Panc1 (cell line): Measurements from ENCODE around the gene TFCP2L1. TPM values are rescaled to one million over a fixed set of nuclear protein-coding genes. Genes with fewer than 3 reads are reported as not detected.

ENCODE experiments used
- ATAC-seq: fragments of 200-7000 bp; cut with Tn5 transposase; 2 replicates; pipeline ENCODE4 v1.9.1; 2020; ENCODE audit warnings: mild to moderate bottlenecking, moderate library complexity
- BruUV-seq: library from RNA; stranded (reverse); fragments of 400-500 nt; replicated peaks from 2 replicates; lab custom pipeline; 2021; lab: Mats Ljungman, UMichigan
- CTCF ChIA-PET: fragments of 300-600 bp; sonication (Branson Sonifier 250); formaldehyde crosslinking; loops from one replicate; lab custom pipeline; 2022; ENCODE audit warnings: antibody characterized with exemption; lab: Charles Lee
- POLR2A ChIA-PET: fragments of 300-600 bp; sonication (Branson Sonifier 250); formaldehyde crosslinking; loops from one replicate; lab custom pipeline; 2022; ENCODE audit warnings: antibody characterized with exemption; lab: Charles Lee
- DNase-seq: peaks from one replicate; pipeline ENCODE4 v3.0.0-alpha.2; 2010; ENCODE audit warnings: low read depth, low spot score
- H3K27ac ChIP-seq: 2 replicates; pipeline ENCODE4 v1.5.1; 2011; ENCODE audit warnings: mild to moderate bottlenecking, low read length, inconsistent platforms
- H3K27me3 ChIP-seq: fragments of 200-500 bp; sonication (Bioruptor generic); 2 replicates; pipeline ENCODE4 v1.6.0; 2014; ENCODE audit warnings: low read length, inconsistent platforms; ENCODE audit not compliant: control insufficient read depth, insufficient read depth
- H3K36me3 ChIP-seq: fragments of 200-500 bp; sonication (Bioruptor generic); 2 replicates; pipeline ENCODE4 v1.5.1; 2014; ENCODE audit warnings: inconsistent platforms, mild to moderate bottlenecking, low read length, moderate library complexity; ENCODE audit not compliant: control insufficient read depth, insufficient read depth
- H3K4me1 ChIP-seq: 2 replicates; pipeline ENCODE4 v1.5.1; 2011; ENCODE audit warnings: inconsistent platforms, mild to moderate bottlenecking, low read length, moderate library complexity; ENCODE audit not compliant: control insufficient read depth, insufficient read depth
- H3K4me3 ChIP-seq, 2 experiments: 2 replicates each; pipeline ENCODE4 v1.5.1; 2011 to 2012; ENCODE audit warnings: low read depth in 2 of 2, low read length in 2 of 2, mild to moderate bottlenecking in 2 of 2, inconsistent platforms in 1 of 2, moderate library complexity in 1 of 2
- H3K9me3 ChIP-seq: fragments of 200-500 bp; sonication (Bioruptor generic); 2 replicates; pipeline ENCODE4 v1.5.1; 2014; ENCODE audit warnings: low read depth, mild to moderate bottlenecking, inconsistent platforms, low read length, moderate library complexity; ENCODE audit not compliant: control insufficient read depth, insufficient read depth
- POLR2AphosphoS5 ChIP-seq: IDR thresholded peaks from 2 replicates; pipeline ENCODE4 v1.6.1; 2012; ENCODE audit warnings: mild to moderate bottlenecking, low read depth, low read length, moderate library complexity
- SIN3A ChIP-seq: IDR thresholded peaks from 2 replicates; pipeline ENCODE4 v1.6.1; 2012; ENCODE audit warnings: low read depth, mild to moderate bottlenecking, low read length, moderate library complexity, borderline replicate concordance; ENCODE audit not compliant: insufficient read depth
- TCF7L2 ChIP-seq: IDR thresholded peaks from 2 replicates; pipeline ENCODE4 v1.6.1; 2011; ENCODE audit warnings: mild to moderate bottlenecking, low read depth, low read length, inconsistent platforms
- in situ Hi-C: cut with HindIII; loops from 2 replicates; pipeline ENCODE4 v1.10.0; 2016; ENCODE audit warnings: low sequenced_read_pairs, low pct_unique_long_range_greater_than_20kb
- intact Hi-C: fragments of 100-400 bp; cut with micrococcal nuclease; formaldehyde crosslinking; loops from one replicate; pipeline ENCODE4 v1.10.0; 2022; ENCODE audit not compliant: unreplicated experiment
- total RNA-seq: library from RNA; stranded (reverse); gene quantifications from one replicate; pipeline ENCODE4 v1.2.1, GENCODE V29; 2021; ENCODE audit not compliant: unreplicated experiment
- TF ChIP-seq, protein P1 (sequence below): fragments of 450-650 bp; IDR thresholded peaks from 2 replicates; pipeline ENCODE4 v1.5.1; 2017; ENCODE audit warnings: mild to moderate bottlenecking
- TF ChIP-seq, protein P2 (sequence below), 2 experiments: IDR thresholded peaks; 2 replicates each; pipeline ENCODE4 v1.6.1; 2011 to 2012; ENCODE audit warnings: low read depth in 2 of 2, control low read depth in 1 of 2, low read length in 1 of 2, mild to moderate bottlenecking in 1 of 2, moderate library complexity in 1 of 2; ENCODE audit not compliant: insufficient read depth in 1 of 2

The TFCP2L1 gene
- total RNA-seq, 1 experiment from 2014 or later = 4.9 TPM

DNA sequence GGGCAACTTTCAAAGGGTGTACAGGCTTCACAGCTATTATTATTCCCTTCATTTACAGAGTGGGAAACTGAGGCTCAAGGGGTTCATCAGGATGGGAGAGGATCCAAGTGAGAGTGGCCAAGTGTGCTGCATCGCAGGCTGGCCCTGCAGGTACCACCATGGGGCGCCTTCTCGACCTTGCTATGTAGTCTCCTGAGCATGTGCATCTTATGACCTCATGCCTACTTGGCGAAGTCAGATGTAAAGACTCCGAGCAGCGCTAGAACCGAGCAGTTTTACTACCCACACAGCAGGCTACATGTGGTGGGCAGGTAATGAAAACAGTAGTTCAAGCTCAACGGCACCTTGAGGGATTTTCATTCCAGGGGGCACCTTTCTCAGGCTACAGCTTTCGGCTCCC, 42.0 kb downstream of the TFCP2L1 start:
- Histone ChIP-seq H3K27ac (no peak overlapping the region), H3K27me3 (no peaks in the 10 kb centered on the region), H3K4me3 (no peak overlapping the region), H3K36me3 (no peaks in the 10 kb centered on the region), H3K9me3 (no peaks in the 10 kb centered on the region), H3K4me1 (no peaks in the 10 kb centered on the region)
- TF ChIP-seq SIN3A = no peak
- TF ChIP-seq TCF7L2 = no peak
- TF ChIP-seq, protein P1, sequence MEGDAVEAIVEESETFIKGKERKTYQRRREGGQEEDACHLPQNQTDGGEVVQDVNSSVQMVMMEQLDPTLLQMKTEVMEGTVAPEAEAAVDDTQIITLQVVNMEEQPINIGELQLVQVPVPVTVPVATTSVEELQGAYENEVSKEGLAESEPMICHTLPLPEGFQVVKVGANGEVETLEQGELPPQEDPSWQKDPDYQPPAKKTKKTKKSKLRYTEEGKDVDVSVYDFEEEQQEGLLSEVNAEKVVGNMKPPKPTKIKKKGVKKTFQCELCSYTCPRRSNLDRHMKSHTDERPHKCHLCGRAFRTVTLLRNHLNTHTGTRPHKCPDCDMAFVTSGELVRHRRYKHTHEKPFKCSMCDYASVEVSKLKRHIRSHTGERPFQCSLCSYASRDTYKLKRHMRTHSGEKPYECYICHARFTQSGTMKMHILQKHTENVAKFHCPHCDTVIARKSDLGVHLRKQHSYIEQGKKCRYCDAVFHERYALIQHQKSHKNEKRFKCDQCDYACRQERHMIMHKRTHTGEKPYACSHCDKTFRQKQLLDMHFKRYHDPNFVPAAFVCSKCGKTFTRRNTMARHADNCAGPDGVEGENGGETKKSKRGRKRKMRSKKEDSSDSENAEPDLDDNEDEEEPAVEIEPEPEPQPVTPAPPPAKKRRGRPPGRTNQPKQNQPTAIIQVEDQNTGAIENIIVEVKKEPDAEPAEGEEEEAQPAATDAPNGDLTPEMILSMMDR = no peak
- TF ChIP-seq, protein P2, sequence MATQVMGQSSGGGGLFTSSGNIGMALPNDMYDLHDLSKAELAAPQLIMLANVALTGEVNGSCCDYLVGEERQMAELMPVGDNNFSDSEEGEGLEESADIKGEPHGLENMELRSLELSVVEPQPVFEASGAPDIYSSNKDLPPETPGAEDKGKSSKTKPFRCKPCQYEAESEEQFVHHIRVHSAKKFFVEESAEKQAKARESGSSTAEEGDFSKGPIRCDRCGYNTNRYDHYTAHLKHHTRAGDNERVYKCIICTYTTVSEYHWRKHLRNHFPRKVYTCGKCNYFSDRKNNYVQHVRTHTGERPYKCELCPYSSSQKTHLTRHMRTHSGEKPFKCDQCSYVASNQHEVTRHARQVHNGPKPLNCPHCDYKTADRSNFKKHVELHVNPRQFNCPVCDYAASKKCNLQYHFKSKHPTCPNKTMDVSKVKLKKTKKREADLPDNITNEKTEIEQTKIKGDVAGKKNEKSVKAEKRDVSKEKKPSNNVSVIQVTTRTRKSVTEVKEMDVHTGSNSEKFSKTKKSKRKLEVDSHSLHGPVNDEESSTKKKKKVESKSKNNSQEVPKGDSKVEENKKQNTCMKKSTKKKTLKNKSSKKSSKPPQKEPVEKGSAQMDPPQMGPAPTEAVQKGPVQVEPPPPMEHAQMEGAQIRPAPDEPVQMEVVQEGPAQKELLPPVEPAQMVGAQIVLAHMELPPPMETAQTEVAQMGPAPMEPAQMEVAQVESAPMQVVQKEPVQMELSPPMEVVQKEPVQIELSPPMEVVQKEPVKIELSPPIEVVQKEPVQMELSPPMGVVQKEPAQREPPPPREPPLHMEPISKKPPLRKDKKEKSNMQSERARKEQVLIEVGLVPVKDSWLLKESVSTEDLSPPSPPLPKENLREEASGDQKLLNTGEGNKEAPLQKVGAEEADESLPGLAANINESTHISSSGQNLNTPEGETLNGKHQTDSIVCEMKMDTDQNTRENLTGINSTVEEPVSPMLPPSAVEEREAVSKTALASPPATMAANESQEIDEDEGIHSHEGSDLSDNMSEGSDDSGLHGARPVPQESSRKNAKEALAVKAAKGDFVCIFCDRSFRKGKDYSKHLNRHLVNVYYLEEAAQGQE (IDR thresholded peaks at IDR 0.05; ENCODE audit: insufficient read depth in 1 of 2, low read depth in 2 of 2, low read length in 1 of 2) = no peak
- no peak for TF ChIP-seq POLR2AphosphoS5
- in situ Hi-C loops (no loop called here), intact Hi-C loops (no loop called here)
- ChIA-PET CTCF (no interaction called here), POLR2A (no interaction called here)
- no TSS peak for BruUV-seq
- no peak for ATAC-seq
- DNase-seq = no peak

DNA sequence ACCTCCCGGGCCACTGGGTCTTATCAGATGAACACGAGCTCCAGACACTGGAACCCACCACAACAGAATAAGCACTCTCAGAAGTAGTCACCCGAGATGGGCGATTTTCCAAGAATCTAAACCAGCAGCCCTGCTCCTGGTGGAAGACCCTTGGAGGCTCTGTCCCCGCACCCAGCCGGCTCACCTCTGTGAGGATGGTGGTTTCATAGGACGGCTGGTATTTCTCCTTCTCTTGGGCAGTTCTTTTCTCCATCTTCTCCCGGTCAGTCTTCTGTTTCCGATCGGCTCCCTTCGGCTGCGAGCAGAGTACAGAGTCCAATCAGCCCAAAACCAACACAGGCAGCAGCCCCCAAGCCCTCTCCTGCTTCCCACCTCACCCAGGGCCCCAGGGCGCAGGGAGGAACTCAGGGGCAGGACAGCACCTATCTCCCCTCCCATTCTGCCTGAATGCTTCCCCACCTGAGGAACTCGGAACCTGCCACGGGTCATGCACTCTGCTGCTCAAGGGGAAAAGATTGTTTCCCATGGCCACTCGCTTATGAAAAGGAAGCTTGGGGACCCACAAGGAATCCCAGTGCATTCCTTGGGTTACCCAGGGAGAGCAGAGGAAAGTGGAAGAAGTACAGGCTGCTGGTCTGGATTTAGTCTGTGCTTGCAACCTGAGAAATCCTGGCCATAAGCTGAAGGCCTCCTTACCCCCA, 42.7 kb downstream of the TFCP2L1 start:
- Histone ChIP-seq H3K27me3 (no peaks in the 10 kb centered on the region), H3K36me3 (no peaks in the 10 kb centered on the region), H3K27ac (no peak overlapping the region), H3K9me3 (no peaks in the 10 kb centered on the region), H3K4me3 (no peak overlapping the region), H3K4me1 (no peaks in the 10 kb centered on the region)
- intact Hi-C loops (no loop called here), in situ Hi-C loops (no loop called here)
- ChIA-PET CTCF (no interaction called here), POLR2A (interaction anchor here (0.6 kb wide), 1 partner anchor 122 kb away, joined by 12 read pairs; no protein-coding TSS in a partner anchor)
- no TSS peak for BruUV-seq
- TF ChIP-seq SIN3A (no peak), POLR2AphosphoS5 (no peak), TCF7L2 (no peak)
- TF ChIP-seq, protein P2 (IDR thresholded peaks at IDR 0.05; ENCODE audit: insufficient read depth in 1 of 2, low read depth in 2 of 2, low read length in 1 of 2) = no peak
- TF ChIP-seq, protein P1 = no peak
- ATAC-seq = no peak
- no peak for DNase-seq
